ENCODE data around the gene USP17L22. TPM values are rescaled to one million over a fixed set of nuclear protein-coding genes. Genes with fewer than 3 reads are reported as not detected.

The USP17L22 gene
- total RNA-seq, 6 experiments from 2014 or later, result not detected

Other genes starting within 250 kb of the USP17L22 start
- not detected for gene FAM90A26, start 97.2 kb upstream of the USP17L22 start, total RNA-seq (2021; fragmentation: NEBNext Ultra II Directional; extraction: Animal tissue kit (Norgen Biotek cat#: 25700))
- not detected for gene USP17L10, start 57.0 kb upstream of the USP17L22 start, total RNA-seq (2021; fragmentation: NEBNext Ultra II Directional; extraction: Animal tissue kit (Norgen Biotek cat#: 25700))
- under 1 TPM in 1 of 6 experiments, not detected in 5; 0.11 TPM for gene USP17L11, start 52.2 kb upstream of the USP17L22 start, total RNA-seq (2021; fragmentation: NEBNext Ultra II Directional; extraction: Animal tissue kit (Norgen Biotek cat#: 25700))
- not detected for gene USP17L12, start 47.5 kb upstream of the USP17L22 start, total RNA-seq (2021; fragmentation: NEBNext Ultra II Directional; extraction: Animal tissue kit (Norgen Biotek cat#: 25700))
- gene USP17L13, start 42.7 kb upstream of the USP17L22 start, total RNA-seq (2021; fragmentation: NEBNext Ultra II Directional; extraction: Animal tissue kit (Norgen Biotek cat#: 25700)), result not detected
- gene USP17L15, start 33.2 kb upstream of the USP17L22 start, total RNA-seq (2021; fragmentation: NEBNext Ultra II Directional; extraction: Animal tissue kit (Norgen Biotek cat#: 25700)), result not detected
- not detected for gene USP17L17, start 23.7 kb upstream of the USP17L22 start, total RNA-seq (2021; fragmentation: NEBNext Ultra II Directional; extraction: Animal tissue kit (Norgen Biotek cat#: 25700))
- not detected for gene USP17L18, start 19.0 kb upstream of the USP17L22 start, total RNA-seq (2021; fragmentation: NEBNext Ultra II Directional; extraction: Animal tissue kit (Norgen Biotek cat#: 25700))
- gene USP17L19, start 14.2 kb upstream of the USP17L22 start, total RNA-seq (2021; fragmentation: NEBNext Ultra II Directional; extraction: Animal tissue kit (Norgen Biotek cat#: 25700)), result not detected
- not detected for gene USP17L20, start 9.5 kb upstream of the USP17L22 start, total RNA-seq (2021; fragmentation: NEBNext Ultra II Directional; extraction: Animal tissue kit (Norgen Biotek cat#: 25700))
- not detected for gene USP17L21, start 4.7 kb upstream of the USP17L22 start, total RNA-seq (2021; fragmentation: NEBNext Ultra II Directional; extraction: Animal tissue kit (Norgen Biotek cat#: 25700))
- not detected for gene USP17L24, start 57.5 kb downstream of the USP17L22 start, total RNA-seq (2021; fragmentation: NEBNext Ultra II Directional; extraction: Animal tissue kit (Norgen Biotek cat#: 25700))
- gene USP17L25, start 62.3 kb downstream of the USP17L22 start, total RNA-seq (2021; fragmentation: NEBNext Ultra II Directional; extraction: Animal tissue kit (Norgen Biotek cat#: 25700)), result not detected
- not detected for gene USP17L26, start 67.0 kb downstream of the USP17L22 start, total RNA-seq (2021; fragmentation: NEBNext Ultra II Directional; extraction: Animal tissue kit (Norgen Biotek cat#: 25700))
- not detected for gene USP17L5, start 71.8 kb downstream of the USP17L22 start, total RNA-seq (2021; fragmentation: NEBNext Ultra II Directional; extraction: Animal tissue kit (Norgen Biotek cat#: 25700))
- not detected for gene USP17L27, start 76.5 kb downstream of the USP17L22 start, total RNA-seq (2021; fragmentation: NEBNext Ultra II Directional; extraction: Animal tissue kit (Norgen Biotek cat#: 25700))
- not detected for gene USP17L28, start 81.3 kb downstream of the USP17L22 start, total RNA-seq (2021; fragmentation: NEBNext Ultra II Directional; extraction: Animal tissue kit (Norgen Biotek cat#: 25700))
- not detected for gene USP17L29, start 86.0 kb downstream of the USP17L22 start, total RNA-seq (2021; fragmentation: NEBNext Ultra II Directional; extraction: Animal tissue kit (Norgen Biotek cat#: 25700))
- gene USP17L30, start 95.5 kb downstream of the USP17L22 start, total RNA-seq (2021; fragmentation: NEBNext Ultra II Directional; extraction: Animal tissue kit (Norgen Biotek cat#: 25700)), result not detected
- gene DEFB131A, start 176.8 kb downstream of the USP17L22 start, total RNA-seq (2021; fragmentation: NEBNext Ultra II Directional; extraction: Animal tissue kit (Norgen Biotek cat#: 25700)), result not detected